GM12891 (cell line): ENCODE results near the gene MIA2.

ENCODE experiments used
- DNase-seq: peaks from one replicate; pipeline ENCODE4 v3.0.0; 2011; ENCODE audit warnings: low spot score; ENCODE audit not compliant: insufficient read length
- FAIRE-seq: peaks from 2 replicates; lab custom pipeline; 2011; peaks lifted over from hg19 to GRCh38; lab: Jason Lieb, UNC
- PAX5 ChIP-seq: IDR thresholded peaks from 2 replicates; pipeline ENCODE4 v1.6.1; 2011; ENCODE audit warnings: low read length, moderate library complexity, mild to moderate bottlenecking; ENCODE audit not compliant: insufficient read depth, severe bottlenecking
- POLR2A ChIP-seq: IDR thresholded peaks from 2 replicates; pipeline ENCODE4 v1.6.1; 2011; ENCODE audit warnings: low read depth, low read length, control low read depth
- POLR2AphosphoS5 ChIP-seq: IDR thresholded peaks from 2 replicates; pipeline ENCODE4 v1.6.1; 2011; ENCODE audit warnings: low read depth, low read length, control low read depth
- POU2F2 ChIP-seq: IDR thresholded peaks from 2 replicates; pipeline ENCODE4 v1.6.1; 2011; ENCODE audit warnings: low read depth, mild to moderate bottlenecking, control low read depth, low read length, moderate library complexity
- SPI1 ChIP-seq: IDR thresholded peaks from 2 replicates; pipeline ENCODE4 v1.6.1; 2011; ENCODE audit warnings: low read depth, low read length, control low read depth
- TAF1 ChIP-seq: IDR thresholded peaks from 2 replicates; pipeline ENCODE4 v1.6.1; 2011; ENCODE audit warnings: low read depth, low read length, control low read depth

The MIA2 gene

GRCh38 chr14:39303115-39303514 is 69.4 kb downstream of the MIA2 start:
- FAIRE-seq (no peak), DNase-seq (no peak)
- TF ChIP-seq TAF1 (no peak), PAX5 (no peak), POU2F2 (no peak), POLR2AphosphoS5 (no peak), POLR2A (no peak), SPI1 (no peak)

DNA sequence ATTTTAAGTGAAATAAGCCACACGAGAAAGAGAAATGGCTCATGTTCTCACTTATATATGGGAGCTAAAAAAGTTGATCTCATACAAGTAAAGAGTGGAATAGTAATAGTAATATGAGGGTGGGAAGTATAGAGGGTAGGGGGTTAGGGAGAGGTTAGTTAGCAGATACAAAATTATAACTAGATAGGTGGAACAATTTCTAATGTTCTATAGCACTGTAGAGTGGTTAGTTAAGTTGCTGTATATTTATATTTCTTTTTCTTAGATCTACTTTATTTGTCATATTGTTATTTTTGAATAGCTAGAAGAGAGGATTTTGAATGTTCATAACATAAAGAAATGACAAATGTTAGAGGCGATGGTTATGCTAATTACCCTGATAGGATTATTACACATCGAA is 74.1 kb downstream of the MIA2 start:
- no peak for TF ChIP-seq SPI1
- TF ChIP-seq TAF1: no peak
- no peak for DNase-seq
- FAIRE-seq: no peak

GRCh38 chr14:39310051-39310450 is 76.3 kb downstream of the MIA2 start:
- no peak for FAIRE-seq

GRCh38 chr14:39315859-39316444 is 82.2 kb downstream of the MIA2 start:
- no peak for DNase-seq
- TF ChIP-seq SPI1 (no peak), PAX5 (no peak), POLR2AphosphoS5 (no peak), POU2F2 (no peak), POLR2A (no peak), TAF1 (no peak)
- no peak for FAIRE-seq

More at GRCh38 chr14:39310051-39310450, 76.3 kb downstream of the MIA2 start:
- no peak for DNase-seq
- TF ChIP-seq TAF1 (no peak), SPI1 (no peak), POLR2A (no peak), POU2F2 (no peak), PAX5 (no peak), POLR2AphosphoS5 (no peak)

DNA sequence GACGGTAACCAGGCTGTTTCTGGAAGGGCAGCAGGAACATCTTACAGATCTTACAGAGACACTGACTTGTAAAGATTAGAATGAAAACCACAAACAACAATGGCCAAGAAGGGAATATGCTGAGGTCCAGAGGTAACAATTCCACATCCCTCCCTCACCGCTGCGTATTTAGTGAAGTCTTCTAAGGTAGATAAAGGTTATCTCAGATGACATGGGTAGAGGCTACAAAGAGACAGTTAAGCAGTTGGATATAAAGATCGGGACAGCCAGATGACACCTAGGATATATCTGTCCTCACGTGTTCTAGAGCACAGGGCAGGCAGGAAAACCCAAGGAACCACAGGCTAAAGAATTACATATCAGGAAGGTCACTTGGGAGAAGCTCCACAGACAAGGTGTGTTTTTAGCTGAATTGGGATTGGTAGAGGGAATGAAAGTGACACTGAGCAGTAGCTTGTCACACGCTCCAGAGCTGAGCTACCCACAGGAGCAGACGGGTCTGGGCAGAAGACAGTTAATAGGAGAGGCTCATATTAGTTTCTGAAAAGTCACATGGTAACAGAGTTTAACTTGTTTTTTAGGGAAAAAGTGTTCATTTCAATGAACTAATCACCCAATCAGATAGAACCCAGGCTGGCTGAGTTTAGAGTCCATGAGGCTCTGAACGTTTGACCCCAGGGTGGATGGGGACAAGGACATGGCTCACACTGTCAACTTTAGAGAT is 83.3 kb downstream of the MIA2 start:
- TF ChIP-seq POU2F2 (no peak), PAX5 (no peak), POLR2AphosphoS5 (no peak), TAF1 (no peak), POLR2A (no peak), SPI1 (no peak)
- FAIRE-seq: peak; percentile 41
- no peak for DNase-seq

DNA sequence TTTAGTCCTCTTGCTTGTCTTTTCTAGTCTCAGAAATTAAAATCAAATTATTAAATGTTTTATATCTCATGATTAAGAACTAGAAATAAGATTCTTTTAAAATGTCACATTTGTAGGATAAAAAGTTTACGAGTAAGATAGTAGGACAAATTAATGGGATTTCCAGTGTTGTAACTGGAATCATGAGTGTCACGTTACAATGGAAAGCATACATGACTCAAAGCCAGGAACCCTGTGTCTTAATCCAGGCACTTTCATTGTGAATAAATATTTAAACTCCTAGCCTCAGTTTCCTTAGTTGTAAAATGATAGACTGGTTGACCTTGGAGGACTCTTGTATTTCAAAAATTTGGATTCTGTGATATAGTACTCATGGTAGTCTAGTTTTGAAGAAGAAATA is 84.9 kb downstream of the MIA2 start:
- FAIRE-seq: no peak

DNA sequence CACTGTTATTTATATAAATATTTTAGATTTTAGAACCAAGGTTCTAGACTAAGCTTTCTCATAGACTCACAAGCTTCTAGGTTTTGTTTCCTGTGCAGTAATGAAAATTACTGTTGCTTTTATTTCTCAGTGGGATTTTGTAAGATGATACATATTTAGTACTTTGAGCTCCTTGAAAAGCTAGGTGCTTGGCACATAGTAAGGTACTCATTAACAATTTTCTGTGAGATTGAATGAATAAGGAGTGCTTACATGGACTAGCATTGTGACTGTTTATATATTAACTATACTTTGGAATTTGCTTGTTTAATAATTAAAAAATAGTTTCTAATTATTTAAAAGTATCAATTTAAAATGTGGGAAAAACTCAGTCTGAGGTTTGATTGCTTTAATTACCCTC is 85.7 kb downstream of the MIA2 start:
- TF ChIP-seq POLR2A: no peak
- TF ChIP-seq SPI1: no peak
- TF ChIP-seq TAF1: no peak
- no peak for TF ChIP-seq POLR2AphosphoS5
- no peak for TF ChIP-seq POU2F2
- TF ChIP-seq PAX5: no peak
- DNase-seq (no peak), FAIRE-seq (no peak)

More for the DNA sequence above, 84.9 kb downstream of the MIA2 start:
- DNase-seq: no peak
- no peak for TF ChIP-seq TAF1

- no peak for DNase-seq
- FAIRE-seq: no peak
- TF ChIP-seq PAX5 (no peak), POU2F2 (no peak), TAF1 (no peak), POLR2AphosphoS5 (no peak), SPI1 (no peak), POLR2A (no peak)
Observed at GRCh38 chr14:39320318-39320717, 86.6 kb downstream of the MIA2 start.

DNA sequence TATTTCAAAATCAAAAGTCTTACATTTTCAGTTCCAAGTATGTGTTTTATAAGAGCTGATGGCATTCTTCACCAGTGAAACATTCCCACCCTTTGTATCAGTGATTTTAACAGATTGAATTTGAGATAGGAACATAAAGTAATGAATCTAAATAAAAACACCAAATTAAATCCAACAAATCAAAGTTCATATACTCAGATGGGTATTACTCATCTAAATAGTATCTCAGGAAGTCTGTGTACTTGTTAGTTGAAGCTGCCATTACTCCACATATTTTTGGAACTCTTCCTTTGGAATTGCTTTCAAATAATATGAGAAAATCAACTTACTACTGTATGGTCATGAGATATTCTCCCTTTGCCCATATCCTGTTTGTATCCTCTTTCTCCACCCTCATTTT is 89.1 kb downstream of the MIA2 start:
- DNase-seq (no peak), FAIRE-seq (no peak)
- TF ChIP-seq POLR2AphosphoS5 (no peak), SPI1 (no peak), TAF1 (no peak), POLR2A (no peak), POU2F2 (no peak), PAX5 (no peak)

DNA sequence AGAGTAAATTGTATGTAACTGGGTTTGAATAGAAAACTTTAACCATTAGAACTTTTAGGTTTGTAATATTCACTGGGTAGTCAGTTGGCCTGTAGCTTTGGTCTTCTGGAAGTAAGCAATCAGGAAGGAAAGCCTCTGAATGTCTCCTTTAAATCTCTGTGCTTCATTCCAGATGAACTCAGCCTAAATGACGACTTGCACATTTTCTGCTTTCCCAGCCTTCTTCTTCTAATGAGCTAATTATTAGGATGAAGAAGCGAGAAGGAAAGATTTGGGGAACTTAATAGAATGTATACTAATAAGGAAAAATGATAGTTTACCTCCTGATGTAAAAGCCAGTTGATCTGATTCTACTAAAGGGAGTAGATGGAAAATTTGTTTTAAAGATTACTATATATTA is 90.4 kb downstream of the MIA2 start:
- TF ChIP-seq POLR2A (no peak), SPI1 (no peak), POLR2AphosphoS5 (no peak), POU2F2 (no peak), TAF1 (no peak), PAX5 (no peak)
- FAIRE-seq (no peak), DNase-seq (no peak)
